ENCODE results near the gene ZC3HAV1.

- TF ChIP-seq BACH1 (tag; IDR thresholded peaks at IDR 0.05) (no peak), CHD4 (IDR thresholded peaks at IDR 0.05; ENCODE audit: insufficient read depth, insufficient replicate concordance, low read depth, low read length, poor library complexity, severe bottlenecking) (no peak)
Measured at GRCh38 chr7:139049936-139050335, 59.6 kb downstream of the ZC3HAV1 start.

All from K562 (cell line).